SU-DHL-6 (cell line): ENCODE data around the gene EHBP1.
A peak's percentile ranks its signal among the peaks of the same experiment; 100 is the strongest.
"Not testable (repeated sequence)": the region's sequence is repeated elsewhere in the genome, so short reads cannot be mapped to it uniquely, and the experiment has no call there.

Experiments used
- H2AFZ ChIP-seq: fragments of 200-600 bp; sonication (generic); 2 replicates; pipeline ENCODE4 v1.6.1; 2014; ENCODE audit warnings: low read depth, mild to moderate bottlenecking, moderate library complexity, mixed read lengths, antibody characterized with exemption, low read length; ENCODE audit not compliant: severe bottlenecking
- H3F3A ChIP-seq: fragments of 200-600 bp; shearing (Covaris generic); 2 replicates; pipeline ENCODE4 v1.6.0; 2016; ENCODE audit warnings: antibody characterized with exemption, mild to moderate bottlenecking; ENCODE audit not compliant: insufficient read depth
- H3K27ac ChIP-seq: fragments of 200-600 bp; sonication (generic); 2 replicates; pipeline ENCODE4 v1.5.1; 2016; ENCODE audit warnings: low read depth, mild to moderate bottlenecking, low read length, moderate library complexity, mixed read lengths
- H3K27me3 ChIP-seq: fragments of 200-600 bp; sonication (generic), shearing (Covaris generic); 2 replicates; pipeline ENCODE4 v1.6.0; 2014; ENCODE audit warnings: mild to moderate bottlenecking, low read length
- H3K36me3 ChIP-seq: fragments of 200-600 bp; sonication (generic); 2 replicates; pipeline ENCODE4 v1.6.1; 2014; ENCODE audit warnings: mild to moderate bottlenecking, low read length, mixed read lengths
- H3K4me2 ChIP-seq: fragments of 300-600, 200-600 bp; shearing (Covaris generic), sonication (generic); 2 replicates; pipeline ENCODE4 v1.6.0; 2014; ENCODE audit warnings: low read length, low read depth, mild to moderate bottlenecking; ENCODE audit not compliant: poor library complexity, severe bottlenecking
- H3K4me3 ChIP-seq: fragments of 200-600 bp; sonication (generic); 2 replicates; pipeline ENCODE4 v1.5.1; 2014; ENCODE audit warnings: antibody characterized with exemption, low read length, mild to moderate bottlenecking, mixed read lengths; ENCODE audit not compliant: insufficient read depth, poor library complexity, severe bottlenecking
- H3K79me2 ChIP-seq: fragments of 200-600 bp; sonication (generic); 2 replicates; pipeline ENCODE4 v1.6.1; 2014; ENCODE audit warnings: mild to moderate bottlenecking, low read length, moderate library complexity; ENCODE audit not compliant: insufficient read depth
- H3K9ac ChIP-seq: fragments of 200-600 bp; sonication (generic); 2 replicates; pipeline ENCODE4 v1.7.0; 2014; ENCODE audit warnings: mild to moderate bottlenecking, low read length
- H3K9me2 ChIP-seq: fragments of 200-600 bp; sonication (generic); replicated peaks from 2 replicates; pipeline ENCODE4 v1.6.1; 2014; ENCODE audit warnings: low read length; ENCODE audit not compliant: insufficient read depth
- H3K9me3 ChIP-seq: fragments of 200-600 bp; sonication (generic); 2 replicates; pipeline ENCODE4 v1.6.1; 2014; ENCODE audit warnings: low read length, mixed read lengths; ENCODE audit not compliant: insufficient read depth
- H4K20me1 ChIP-seq: fragments of 200-600 bp; sonication (generic); 2 replicates; pipeline ENCODE4 v1.6.1; 2014; ENCODE audit warnings: low read depth, mild to moderate bottlenecking, antibody characterized with exemption, low read length, moderate library complexity, mixed read lengths
- EZH2phosphoT487 ChIP-seq: fragments of 200-600 bp; sonication (generic), shearing (Covaris generic); conservative IDR thresholded peaks from 2 replicates; pipeline ENCODE4 v1.6.1; 2018; ENCODE audit warnings: mild to moderate bottlenecking, antibody characterized with exemption, low read length, moderate library complexity, mixed read lengths
- TF ChIP-seq, protein P1 (sequence below): fragments of 200-600 bp; sonication (generic); IDR thresholded peaks from one replicate; pipeline ENCODE4 v1.5.1; 2017; ENCODE audit warnings: antibody characterized with exemption, mild to moderate bottlenecking, low read length, moderate library complexity; ENCODE audit not compliant: insufficient read depth, poor library complexity, severe bottlenecking

EHBP1 gene

DNA sequence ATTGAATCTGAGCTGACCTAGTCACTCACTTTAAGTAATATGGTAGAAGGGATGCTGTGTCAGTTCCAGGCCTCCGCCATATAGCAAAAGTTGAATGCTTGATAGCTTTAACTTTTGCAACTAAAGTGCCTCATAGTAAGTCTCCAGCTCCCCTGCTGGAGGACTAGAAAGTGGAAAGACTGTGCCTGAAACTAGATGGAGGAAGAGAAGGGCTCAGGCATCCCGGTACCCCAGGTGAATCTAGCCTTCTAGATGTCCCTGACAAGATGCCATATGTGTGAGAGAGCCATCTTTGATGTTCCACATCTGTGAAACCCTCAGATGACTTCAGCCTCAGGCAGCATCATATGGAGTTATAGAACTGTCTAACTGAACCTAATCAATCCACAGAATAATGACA lies 366.2 kb downstream of the EHBP1 start:
- TF ChIP-seq EZH2phosphoT487, result no peak
- TF ChIP-seq, protein P1, sequence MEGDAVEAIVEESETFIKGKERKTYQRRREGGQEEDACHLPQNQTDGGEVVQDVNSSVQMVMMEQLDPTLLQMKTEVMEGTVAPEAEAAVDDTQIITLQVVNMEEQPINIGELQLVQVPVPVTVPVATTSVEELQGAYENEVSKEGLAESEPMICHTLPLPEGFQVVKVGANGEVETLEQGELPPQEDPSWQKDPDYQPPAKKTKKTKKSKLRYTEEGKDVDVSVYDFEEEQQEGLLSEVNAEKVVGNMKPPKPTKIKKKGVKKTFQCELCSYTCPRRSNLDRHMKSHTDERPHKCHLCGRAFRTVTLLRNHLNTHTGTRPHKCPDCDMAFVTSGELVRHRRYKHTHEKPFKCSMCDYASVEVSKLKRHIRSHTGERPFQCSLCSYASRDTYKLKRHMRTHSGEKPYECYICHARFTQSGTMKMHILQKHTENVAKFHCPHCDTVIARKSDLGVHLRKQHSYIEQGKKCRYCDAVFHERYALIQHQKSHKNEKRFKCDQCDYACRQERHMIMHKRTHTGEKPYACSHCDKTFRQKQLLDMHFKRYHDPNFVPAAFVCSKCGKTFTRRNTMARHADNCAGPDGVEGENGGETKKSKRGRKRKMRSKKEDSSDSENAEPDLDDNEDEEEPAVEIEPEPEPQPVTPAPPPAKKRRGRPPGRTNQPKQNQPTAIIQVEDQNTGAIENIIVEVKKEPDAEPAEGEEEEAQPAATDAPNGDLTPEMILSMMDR, result no peak

DNA sequence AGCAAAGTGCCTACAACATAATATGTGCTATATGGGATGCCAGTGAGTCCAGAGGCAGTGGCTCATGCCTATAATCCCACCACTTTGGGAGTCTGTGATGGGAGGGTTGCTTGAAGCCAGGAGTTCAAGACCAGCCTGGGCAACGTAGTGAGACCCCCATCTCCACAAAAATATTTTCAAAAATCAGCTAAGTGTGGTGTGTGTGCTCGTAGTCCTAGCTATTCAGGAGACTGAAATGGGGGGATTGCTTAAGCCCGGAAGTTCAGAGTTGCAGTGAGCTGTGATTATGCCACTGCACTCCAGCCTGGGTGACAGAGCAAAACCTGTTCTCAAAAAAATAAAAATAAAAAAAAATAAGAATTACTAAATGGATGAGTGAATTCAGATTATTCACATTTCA lies 368.5 kb downstream of the EHBP1 start:
- H4K20me1 ChIP-seq, result no peaks in the 10 kb centered on the region
- no peak overlapping the region for H3K4me2 ChIP-seq
- no peak overlapping the region for H3K27ac ChIP-seq
- no peaks in the 10 kb centered on the region for H3K27me3 ChIP-seq
- no peaks in the 10 kb centered on the region for H3F3A ChIP-seq
- H2AFZ ChIP-seq, result no peak overlapping the region
- no peaks in the 10 kb centered on the region for H3K9me3 ChIP-seq
- no peak overlapping the region for H3K4me3 ChIP-seq
- H3K36me3 ChIP-seq, result no peaks in the 10 kb centered on the region
- TF ChIP-seq, protein P1, result no peak
- no peak for TF ChIP-seq EZH2phosphoT487
- H3K9me2 ChIP-seq, result no peaks in the 10 kb centered on the region
- H3K79me2 ChIP-seq, result no peaks in the 10 kb centered on the region
- no peak overlapping the region for H3K9ac ChIP-seq

More for the DNA sequence above, 366.2 kb downstream of the EHBP1 start:
- H3K27me3 ChIP-seq, result no peaks in the 10 kb centered on the region
- H3K4me3 ChIP-seq, result no peak overlapping the region
- H3K4me2 ChIP-seq, result no peak overlapping the region
- H3K27ac ChIP-seq, result no peak overlapping the region
- H3K9me3 ChIP-seq, result no peaks in the 10 kb centered on the region
- no peaks in the 10 kb centered on the region for H3F3A ChIP-seq
- no peak overlapping the region for H2AFZ ChIP-seq
- no peak overlapping the region for H3K9ac ChIP-seq
- H3K9me2 ChIP-seq, result no peaks in the 10 kb centered on the region
- no peaks in the 10 kb centered on the region for H3K36me3 ChIP-seq
- H3K79me2 ChIP-seq, result no peaks in the 10 kb centered on the region
- H4K20me1 ChIP-seq, result no peaks in the 10 kb centered on the region

DNA sequence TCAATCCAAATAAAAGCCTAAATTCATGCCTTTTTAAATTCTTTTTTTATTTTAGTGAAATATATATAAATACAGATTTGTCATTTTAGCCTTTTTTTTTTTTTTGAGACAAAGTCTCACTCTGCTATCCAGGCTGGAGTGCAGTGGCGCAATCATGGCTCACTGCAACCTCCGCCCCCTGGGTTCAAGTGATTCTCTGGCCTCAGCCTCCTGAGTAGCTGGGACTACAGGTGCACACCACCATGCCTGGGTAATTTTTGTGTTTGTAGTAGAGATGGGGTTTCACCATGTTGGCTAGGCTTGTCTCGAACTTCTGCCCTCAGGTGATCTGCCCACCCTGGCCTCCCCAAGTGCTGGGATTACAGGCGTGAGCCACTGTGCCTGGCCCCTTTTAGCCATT lies 368.9 kb downstream of the EHBP1 start:
- H3K4me3 ChIP-seq, H3K9me2 ChIP-seq, H3K36me3 ChIP-seq, H3K4me2 ChIP-seq, H2AFZ ChIP-seq, H4K20me1 ChIP-seq, H3K9me3 ChIP-seq, H3F3A ChIP-seq, H3K79me2 ChIP-seq, H3K27ac ChIP-seq, H3K27me3 ChIP-seq, H3K9ac ChIP-seq: not testable (repeated sequence)

DNA sequence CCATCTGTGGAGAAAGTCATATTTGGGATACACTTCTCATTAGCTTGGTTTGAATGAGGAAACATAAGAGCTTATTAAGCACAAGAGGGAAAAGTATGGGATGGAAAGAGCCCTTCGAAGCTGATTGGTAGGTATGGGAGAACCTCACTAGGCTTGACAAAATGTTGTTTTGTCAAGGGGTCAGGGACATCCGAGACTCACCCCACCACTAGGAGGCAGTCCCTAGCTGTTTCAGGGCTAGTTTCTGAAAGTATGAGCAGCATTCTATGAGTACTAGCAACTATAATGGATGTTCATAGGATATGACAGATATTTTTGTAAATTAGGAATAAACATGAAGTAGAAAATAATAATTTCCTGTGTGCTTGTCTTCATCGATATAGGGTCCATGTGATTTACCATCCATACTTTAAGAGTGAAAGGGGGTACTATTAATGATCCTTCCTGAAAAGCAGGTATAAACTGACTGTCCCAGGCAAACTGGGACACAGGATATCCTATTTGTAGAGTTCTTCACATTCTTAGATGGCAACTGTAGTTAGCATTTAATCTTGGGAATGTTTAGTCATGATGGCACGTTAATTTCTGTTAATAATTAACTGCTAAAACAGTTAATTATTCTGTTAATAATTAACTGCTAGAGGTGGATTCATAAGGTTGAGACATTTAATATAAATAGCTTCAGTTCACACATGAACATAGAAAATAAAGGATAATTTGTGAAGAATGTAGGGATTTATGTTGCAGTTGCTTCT lies 373.5 kb downstream of the EHBP1 start:
- no peak overlapping the region for H3K4me3 ChIP-seq
- peak overlapping the region; percentile 70 for H2AFZ ChIP-seq
- no peaks in the 10 kb centered on the region for H3K79me2 ChIP-seq
- no peak for TF ChIP-seq EZH2phosphoT487
- TF ChIP-seq, protein P1, result peak; percentile 75
- no peaks in the 10 kb centered on the region for H3K36me3 ChIP-seq
- no peak overlapping the region for H3K9ac ChIP-seq
- H3K9me3 ChIP-seq, result no peaks in the 10 kb centered on the region
- no peaks in the 10 kb centered on the region for H3K27me3 ChIP-seq
- H3K9me2 ChIP-seq, result no peaks in the 10 kb centered on the region
- H3K27ac ChIP-seq, result no peak overlapping the region
- H3F3A ChIP-seq, result no peaks in the 10 kb centered on the region
- H4K20me1 ChIP-seq, result no peaks in the 10 kb centered on the region
- H3K4me2 ChIP-seq, result no peak overlapping the region
